NCI-H510A (cell line): ENCODE data around the gene LMAN2L.

ENCODE experiments used
- DNase-seq: peaks from one replicate; lab custom pipeline; 2025; lab: John Stamatoyannopoulos, UW

LMAN2L gene

DNA sequence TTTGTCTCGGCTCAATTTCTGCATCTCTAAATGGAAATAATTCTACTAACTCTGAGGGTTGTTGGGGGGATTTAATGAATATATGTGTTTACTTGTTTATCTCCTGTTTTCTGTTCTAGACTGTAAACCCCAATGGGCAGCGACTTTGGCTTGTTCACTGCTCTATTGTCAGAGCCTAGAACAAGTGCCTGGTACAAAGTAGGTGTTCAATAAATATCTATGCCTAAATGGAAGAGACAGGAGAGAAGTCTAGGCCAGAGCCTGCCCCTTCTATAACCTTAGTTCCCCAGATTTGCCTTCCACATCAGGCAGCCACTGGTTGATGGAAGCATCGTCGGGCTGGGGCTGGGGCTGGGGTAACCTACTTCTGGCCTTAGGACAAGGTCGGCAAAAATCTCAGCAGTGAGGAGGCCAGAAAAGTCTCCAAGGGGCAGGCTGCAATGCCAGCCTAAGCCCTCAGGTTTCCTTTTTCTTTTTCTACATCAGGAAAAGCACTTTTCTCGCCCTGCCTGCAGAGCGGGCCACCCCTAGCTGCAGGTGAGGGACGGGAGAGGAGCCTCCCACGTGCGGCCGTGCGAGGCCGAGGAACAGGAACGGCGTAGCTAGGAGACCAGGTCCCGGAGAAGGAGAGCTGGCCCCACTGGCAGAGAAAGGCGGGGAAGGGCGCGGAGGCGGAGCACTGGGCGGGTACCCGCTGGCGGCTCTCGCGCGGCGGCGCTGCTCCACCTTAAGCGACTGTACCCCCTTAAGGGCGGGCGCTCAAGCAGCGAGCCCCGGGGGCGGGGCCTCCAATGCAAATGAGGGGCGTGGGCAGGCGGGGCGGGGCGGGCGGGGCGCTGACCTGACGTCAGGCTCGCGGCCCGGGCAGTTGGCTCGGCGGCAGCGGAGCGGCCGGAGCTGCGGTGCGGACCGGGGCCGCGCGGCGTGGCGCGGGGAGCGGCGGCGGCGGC is 20.4 kb upstream of the LMAN2L start, which contains the start of gene CNNM4:
TSS of gene CNNM4 (plus strand) at position 867 of the 950 bp plus-strand sequence. CDS start 98 bp downstream, outside the sequence.
- DNase-seq = peak; percentile 92

DNA sequence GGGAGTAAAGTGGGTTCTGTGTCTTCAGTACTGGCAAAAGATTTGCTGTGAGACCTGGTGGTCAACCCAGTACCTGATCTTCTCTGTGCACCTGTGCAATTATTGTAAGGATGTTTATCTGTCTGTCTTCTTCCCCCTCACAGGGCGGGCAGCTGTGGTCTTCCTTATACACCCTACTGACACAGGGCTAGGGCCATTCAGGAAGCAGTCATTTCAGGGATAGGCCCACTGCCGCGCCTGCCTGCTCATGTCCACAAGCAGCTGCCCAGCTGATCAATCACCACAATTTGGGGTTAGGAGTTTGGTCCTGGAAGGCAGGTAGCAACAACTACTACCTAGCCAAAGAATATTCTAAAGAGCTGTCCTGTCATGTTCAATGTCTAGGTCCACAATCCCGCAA is 19.7 kb upstream of the LMAN2L start:
- DNase-seq = no peak

DNA sequence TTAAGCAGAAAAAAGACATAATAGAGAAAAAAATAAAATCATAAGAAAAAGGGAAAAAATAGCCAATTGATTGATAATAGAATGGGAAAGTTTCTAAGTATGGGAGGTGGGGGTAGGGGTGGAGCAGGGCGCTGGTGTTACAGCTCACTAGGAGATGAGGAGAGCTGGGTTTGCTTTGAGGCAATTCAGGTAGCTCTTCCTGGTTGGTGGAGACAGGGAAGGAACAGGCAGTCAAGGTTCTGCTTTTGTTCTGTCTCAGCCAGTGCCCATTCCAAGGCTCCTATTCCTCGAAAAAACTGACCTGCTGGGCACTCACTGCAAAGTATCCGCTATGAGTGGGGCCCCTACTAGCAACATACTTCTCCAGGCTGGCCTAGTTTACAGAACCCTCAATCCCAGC is 19.1 kb upstream of the LMAN2L start:
- no peak for DNase-seq

DNA sequence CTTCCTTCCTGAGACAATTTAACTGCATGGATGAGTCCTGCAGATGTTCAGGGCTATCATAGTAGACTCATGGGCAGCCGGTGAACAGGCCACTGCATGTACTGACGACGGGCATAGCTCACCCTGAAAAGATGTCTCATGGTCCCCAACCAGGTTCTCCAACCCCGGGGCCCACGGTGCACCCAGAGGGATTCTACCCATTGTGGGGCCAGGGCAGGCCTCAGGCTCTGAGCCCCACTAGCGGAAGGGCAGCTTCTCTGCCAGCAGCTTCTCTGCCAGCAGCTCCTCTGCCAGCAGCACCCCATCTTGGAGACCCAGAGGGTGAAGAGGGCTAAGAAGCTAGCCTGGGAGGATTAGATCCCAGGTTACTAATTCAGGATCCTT is 17.6 kb upstream of the LMAN2L start:
- no peak for DNase-seq

DNA sequence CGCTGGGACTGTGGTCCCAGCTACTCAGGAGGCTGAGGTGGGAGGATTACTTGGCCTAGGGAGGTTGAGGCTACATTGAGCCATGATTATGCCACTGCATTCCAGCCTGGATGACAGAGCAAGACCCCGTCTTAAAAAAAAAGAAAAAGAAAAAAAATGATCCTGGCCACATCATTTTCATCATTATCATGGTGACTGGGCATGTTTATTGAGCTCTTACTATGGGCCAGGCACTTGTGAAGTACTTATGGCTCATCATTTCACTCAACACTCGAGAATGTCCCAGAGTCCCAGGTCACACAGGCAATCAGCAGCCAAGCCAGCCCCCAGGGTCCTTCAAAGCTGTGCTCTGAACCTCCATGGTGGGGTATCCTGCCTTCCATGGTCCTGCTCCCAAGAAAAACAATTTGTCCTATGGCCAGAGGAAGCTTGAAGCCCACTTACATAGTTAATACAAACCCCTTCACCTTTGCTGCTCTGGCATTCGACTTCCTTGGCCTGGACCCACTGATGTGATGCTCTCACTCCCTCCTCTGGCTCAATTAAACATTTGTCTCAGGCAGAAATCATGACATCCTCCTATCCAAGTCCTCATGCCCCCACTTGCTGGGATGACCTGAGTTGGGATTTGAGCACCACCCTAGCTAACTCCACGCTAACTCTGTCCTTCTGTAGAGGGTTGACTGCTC is 17.1 kb upstream of the LMAN2L start:
- no peak for DNase-seq

DNA sequence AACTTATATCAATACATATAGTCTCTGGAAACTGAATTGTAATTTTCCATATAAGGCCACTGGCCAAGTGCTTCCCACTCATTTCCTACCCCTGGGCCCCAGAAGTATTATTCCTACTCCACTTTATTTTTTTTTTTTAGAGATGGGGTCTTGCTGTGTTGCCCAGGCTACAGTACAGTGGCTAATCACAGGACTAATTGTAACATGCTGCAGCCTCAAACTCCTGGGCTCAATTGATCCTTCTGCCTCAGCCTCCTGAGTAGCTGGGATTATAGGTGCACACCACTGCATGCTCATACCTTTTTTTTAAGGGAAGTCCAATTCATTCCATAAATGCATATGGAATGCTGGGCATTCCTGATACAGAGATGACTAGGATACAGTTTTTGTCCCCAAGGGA is 14.5 kb upstream of the LMAN2L start:
- no peak for DNase-seq

DNA sequence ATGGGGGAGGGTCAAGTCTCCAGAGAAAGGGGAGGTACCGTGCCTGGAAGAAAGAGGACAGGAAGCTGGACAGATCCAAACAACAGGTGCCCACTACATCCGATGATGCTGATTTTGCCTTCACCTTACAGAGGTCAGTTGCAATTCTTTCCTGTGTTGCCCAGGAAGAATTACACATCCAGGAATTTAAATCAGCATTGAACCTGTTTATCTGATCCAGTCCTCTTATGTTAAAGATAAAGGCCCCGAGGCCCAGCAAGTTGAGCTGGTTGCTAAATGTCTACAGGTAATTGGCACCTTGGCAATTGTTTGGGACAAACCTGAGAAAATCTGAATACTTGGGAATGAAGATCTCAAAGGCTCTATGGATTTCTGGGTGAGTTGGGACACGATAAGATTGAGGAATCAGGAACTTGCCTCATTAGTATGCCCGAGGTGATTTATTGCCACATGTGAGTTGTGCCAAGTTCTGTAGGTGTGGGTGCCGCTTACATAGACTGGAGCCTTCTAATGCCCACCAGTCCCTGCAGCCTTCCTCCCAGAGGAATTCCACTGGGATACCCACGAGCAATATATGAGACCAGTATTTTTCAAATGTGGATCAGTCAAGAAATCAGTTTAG is 13.9 kb upstream of the LMAN2L start:
- DNase-seq = no peak

DNA sequence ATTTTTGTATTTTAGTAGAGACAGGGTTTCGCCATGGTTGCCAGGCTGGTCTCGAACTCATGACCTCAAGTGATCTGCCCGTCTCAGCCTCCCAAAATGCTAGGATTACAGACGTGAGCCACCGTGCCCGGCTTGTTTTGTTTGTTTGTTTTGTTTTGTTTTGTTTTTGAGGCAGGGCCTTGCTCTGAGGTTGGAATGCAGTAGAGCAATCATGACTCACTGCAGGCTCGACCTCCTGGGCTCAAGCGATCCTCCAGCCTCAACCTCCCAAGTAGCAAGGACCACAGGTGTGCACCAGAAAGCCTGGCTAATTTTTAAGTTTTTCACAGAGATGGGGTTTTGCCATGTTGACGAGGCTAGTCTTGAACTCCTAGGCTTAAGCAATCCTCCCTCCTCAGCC is 11.9 kb upstream of the LMAN2L start:
- no peak for DNase-seq

DNA sequence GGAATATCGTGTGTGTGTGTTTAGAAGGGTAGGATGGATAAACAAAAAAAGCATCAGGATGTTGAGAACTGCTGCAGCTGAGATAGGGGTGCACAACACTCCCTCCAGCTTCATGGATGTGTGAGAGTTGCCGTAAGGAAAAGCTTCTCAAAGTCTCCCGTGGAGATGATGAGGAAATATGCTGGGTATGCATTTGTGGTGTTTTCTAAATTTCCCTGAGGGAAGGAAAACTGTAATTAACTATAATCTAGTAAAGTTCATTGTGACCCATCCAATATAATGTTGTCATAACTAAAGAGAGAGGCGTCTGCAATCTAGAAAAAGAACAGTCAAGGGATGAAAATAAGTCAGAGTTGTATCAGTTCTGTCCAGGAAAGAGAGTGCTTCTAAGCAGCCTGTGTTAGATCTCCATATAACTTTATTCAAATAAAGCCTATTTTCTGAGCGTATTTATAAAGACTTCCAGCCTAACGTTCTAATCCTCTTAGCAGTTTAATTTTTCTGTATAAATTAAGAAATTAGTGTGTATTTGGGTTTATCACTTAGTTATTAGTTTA is 7.3 kb upstream of the LMAN2L start:
- DNase-seq = no peak

DNA sequence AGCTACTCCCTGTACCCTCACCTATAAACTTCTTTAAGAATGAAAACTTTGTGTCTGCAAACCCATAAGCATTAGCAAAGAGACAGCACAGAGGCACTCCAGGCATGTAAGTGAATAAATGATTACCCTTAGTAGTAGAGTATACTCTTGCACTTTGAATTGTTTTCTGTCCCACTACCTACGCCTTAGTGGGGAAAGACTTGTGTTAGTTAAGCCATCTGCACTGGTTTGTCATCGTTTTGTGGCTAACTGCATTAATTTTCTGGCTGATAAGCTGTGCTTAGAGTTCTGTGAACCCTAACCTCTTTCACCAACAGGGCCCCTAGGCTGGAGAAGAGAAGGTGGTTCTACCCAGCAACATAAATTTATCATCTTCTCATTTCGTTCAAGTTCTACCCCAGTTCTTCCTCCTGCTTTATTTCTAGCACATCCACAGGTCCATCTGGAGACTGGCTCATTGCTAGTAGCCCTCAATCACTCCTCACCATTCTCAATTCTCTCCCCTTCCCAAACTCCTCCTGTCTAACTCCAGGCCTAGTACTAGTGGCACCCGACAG is 710 bp downstream of the LMAN2L start:
- no peak for DNase-seq

DNA sequence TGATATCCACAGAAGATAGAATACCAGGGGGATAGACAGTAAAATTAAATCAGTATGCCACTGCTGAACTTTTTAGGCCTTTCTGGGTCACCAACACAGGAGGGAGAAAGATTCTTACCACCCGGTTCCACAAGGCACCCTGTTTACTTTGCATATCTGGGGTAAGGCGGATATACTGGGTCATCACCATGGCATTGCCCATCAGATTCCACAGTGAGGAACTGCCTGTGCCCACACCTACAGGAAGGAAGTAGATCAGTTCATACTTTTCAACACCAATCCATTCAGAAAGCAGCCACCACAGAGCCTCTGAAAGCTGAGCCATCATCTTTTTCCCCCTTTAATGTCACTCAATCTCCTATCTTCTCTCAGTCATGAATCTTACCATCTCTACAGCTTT is 2.0 kb downstream of the LMAN2L start:
- DNase-seq = no peak

DNA sequence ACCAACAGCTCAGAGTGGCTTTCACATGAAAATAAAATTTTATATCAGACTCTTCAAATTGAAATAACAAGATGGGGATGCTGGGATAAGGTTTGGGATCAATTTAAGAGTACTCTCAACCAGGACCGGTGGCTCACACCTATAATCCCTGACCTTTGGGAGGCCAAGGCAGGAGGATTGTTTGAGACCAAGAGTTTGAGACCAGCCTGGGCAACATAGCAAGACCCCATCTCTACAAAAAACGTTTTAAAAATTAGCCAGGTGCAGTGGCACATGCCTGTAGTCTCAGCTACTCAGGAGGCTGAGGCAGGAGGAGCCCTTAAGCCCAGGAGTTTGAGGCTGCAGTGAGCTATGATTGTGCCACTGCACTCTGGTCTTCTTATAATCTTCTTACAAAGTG is 2.6 kb downstream of the LMAN2L start:
- DNase-seq = no peak

DNA sequence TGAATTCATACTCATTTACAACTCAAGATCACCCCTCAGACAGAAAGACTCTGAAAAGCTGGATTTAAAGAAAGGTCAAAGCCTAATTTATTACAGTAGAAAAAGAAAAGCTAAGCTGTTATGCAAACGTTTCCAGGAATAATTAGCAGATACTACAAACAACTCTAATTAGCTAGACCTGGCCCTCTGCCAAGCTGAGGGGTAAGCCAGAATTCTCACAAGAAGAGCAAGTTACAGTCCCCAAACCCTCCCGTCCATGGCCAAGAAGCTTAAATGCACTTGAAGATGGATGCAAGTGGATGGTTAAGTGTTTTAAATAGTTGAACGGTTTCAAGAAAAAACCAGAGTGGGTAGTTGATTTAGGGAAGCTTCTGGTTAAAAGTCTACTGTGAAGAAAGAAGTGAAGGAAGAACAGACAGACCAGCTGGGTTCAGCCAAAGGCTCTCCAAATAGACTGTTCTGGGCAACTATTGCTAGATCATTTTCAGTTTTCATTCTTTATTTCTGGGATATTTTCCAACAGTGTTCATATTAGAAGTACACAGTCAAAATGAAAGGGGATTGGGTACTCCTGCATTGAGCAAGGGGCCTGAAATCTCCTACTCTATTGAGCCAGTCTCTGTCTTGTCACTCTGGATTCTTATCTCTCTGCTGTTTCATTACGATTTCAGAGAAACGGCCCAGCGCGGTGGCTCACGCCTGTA is 4.8 kb downstream of the LMAN2L start:
- no peak for DNase-seq

DNA sequence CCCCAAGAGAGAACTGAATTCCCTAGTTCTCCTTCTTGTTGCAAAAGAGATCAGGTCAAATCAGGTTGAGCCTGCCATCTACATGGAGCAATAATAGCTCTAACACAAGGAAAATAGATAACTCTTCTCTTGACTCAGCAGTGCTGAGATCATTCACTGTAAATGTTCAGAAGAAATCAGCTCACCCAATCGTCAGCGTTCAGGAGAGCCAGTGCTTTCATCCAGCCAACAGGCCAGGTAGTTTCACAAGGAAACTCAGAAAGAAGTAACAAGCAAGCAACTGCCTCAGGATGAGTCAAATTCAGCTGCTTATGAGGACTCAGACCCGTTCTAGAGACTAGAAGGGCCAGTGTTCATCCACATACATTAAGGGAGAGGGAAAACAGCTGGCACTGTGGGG is 5.9 kb downstream of the LMAN2L start:
- no peak for DNase-seq

DNA sequence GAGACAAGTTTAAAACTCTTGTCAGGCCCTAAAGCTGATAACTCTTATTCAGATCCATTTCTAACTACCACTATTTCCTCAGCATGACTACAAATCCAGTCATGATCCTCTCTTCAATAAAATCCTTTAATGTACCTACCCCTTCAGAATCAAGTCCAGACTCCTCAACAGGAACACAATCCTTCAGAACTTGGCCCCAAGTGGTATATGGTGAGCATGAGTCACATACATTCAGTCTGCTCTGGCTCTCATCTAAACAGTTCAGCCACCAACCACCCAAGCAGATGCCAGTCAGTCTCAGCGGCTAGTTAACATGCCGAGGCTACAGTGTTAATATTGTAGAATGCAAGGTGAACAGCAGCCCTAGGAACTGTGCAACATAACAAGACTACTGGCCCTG is 9.7 kb downstream of the LMAN2L start:
- no peak for DNase-seq

DNA sequence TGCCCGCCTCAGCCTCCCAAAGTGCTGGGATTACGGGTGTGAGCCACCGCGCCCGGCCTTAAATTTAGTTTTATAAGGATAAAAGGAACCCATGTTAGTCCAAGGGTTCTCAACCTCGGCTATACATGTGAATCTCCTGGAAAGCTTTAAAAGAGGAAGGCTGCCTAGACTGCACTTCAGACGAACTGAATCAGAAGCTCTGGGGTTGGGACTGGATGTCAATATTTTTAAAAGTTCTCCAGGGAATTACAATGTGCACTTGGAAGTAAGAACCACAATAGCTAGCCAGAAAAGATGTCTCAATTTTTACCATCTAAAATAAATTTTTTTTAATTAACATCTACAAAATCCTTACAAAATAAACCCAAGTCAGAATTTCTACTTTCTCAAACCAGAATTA is 10.1 kb downstream of the LMAN2L start:
- DNase-seq = no peak

DNA sequence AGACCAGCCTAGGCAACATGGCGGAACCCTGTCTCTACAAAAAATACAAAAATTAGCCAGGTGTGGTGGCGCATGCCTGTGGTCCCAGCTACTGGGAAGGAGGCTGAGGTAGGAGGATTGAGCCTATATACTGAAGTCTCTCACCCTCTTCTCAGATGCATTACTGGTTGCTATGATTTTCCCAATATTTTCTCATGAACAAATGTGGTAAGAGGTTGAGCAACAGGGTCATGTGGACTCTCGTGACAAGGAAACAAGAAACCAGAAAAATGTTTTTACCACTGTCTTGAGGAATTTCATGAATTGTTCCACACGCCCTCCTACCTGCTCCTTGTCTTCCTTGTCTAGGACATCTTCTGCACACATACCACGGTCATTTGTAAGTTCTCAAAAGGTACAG is 12.4 kb downstream of the LMAN2L start:
- no peak for DNase-seq

DNA sequence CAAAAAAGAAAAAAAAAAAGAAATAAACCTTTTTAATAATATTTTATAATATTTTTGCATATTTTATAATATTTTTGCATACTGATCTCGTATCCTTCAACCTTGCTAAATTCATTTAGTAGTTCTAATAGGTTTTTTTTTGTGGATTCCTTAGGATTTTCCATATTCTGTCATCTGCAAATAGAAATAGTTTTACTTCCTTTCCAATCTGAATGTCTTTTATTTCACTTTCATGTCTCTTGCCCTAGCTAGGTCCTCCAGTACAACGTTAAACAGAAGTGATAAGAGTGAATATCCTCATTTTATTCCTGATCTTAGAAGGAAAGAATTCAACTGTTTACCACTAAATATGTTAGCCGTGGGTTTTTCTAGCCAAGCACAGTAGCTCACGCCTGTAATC is 13.7 kb downstream of the LMAN2L start:
- no peak for DNase-seq

DNA sequence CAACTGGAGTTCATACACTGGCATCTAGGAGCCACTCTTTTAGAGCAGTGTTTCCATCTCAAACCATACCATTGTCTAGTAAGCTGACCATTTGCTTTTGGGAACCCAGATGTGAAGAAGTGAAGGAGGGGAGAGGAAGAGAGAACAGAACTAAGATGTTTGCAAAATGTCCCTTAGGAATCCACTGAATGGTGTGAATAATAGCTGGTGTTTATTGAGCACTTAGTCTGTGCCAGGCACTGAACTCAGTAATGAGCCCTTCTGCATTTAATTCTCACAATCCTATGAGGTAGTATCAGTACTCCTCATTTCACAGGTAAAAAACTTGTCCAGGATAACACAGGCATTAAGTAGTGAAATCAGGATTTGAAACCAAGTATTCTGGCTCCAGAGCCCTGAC is 23.5 kb downstream of the LMAN2L start:
- DNase-seq = no peak

DNA sequence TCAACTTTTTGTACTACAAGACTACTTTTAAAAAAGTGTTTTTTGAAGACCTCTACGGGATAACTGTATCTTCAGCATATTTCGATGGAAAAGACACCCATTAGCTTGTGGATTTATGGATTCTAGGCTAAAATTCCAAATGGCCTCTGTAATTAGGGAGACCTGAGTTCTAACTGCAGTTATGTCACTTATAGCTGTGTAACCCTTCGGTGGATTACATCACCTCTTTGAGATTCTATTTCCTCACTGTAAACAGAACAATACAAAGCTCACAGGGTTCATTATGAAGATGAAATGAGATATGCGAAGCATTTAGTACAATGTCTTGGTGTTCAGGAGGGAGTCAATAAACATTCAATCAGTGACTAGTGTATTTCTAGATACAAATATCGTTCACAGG is 24.2 kb downstream of the LMAN2L start:
- no peak for DNase-seq

DNA sequence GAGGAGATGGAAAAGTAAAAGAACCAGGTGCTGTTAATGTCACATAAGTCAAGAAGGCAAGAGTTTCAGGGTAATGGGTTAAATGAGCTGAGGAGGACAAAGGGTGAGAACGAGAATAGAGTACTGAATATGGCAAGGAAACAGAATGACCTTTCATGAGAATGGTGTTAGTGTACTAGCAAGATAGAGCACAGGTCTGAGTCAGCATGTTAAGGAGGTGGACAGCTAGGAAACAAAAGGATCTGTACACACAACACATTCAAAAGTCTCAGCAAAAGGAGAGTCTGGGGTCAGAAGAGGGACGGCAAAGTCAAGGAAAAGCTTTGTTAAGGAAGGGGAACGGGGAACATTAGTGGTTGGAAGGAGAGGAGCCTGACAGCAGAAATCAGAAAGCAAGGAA is 28.9 kb downstream of the LMAN2L start:
- no peak for DNase-seq
